Measurements from ENCODE around the gene SGMS1.

Gene SGMS1

GRCh38 chr10:50310560-50311174 is 313.1 kb downstream of the SGMS1 start:
- TF ChIP-seq, protein P1, sequence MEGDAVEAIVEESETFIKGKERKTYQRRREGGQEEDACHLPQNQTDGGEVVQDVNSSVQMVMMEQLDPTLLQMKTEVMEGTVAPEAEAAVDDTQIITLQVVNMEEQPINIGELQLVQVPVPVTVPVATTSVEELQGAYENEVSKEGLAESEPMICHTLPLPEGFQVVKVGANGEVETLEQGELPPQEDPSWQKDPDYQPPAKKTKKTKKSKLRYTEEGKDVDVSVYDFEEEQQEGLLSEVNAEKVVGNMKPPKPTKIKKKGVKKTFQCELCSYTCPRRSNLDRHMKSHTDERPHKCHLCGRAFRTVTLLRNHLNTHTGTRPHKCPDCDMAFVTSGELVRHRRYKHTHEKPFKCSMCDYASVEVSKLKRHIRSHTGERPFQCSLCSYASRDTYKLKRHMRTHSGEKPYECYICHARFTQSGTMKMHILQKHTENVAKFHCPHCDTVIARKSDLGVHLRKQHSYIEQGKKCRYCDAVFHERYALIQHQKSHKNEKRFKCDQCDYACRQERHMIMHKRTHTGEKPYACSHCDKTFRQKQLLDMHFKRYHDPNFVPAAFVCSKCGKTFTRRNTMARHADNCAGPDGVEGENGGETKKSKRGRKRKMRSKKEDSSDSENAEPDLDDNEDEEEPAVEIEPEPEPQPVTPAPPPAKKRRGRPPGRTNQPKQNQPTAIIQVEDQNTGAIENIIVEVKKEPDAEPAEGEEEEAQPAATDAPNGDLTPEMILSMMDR (IDR thresholded peaks at IDR 0.05; ENCODE audit: low read depth, low read length) = no peak
- no peak overlapping the region for H3K4me3 ChIP-seq (ENCODE audit: low read depth, low read length)

GRCh38 chr10:50309342-50309741 is 314.4 kb downstream of the SGMS1 start:
- H3K4me3 ChIP-seq (ENCODE audit: low read depth, low read length) = no peak overlapping the region
- TF ChIP-seq, protein P1 (IDR thresholded peaks at IDR 0.05; ENCODE audit: low read depth, low read length) = no peak

DNA sequence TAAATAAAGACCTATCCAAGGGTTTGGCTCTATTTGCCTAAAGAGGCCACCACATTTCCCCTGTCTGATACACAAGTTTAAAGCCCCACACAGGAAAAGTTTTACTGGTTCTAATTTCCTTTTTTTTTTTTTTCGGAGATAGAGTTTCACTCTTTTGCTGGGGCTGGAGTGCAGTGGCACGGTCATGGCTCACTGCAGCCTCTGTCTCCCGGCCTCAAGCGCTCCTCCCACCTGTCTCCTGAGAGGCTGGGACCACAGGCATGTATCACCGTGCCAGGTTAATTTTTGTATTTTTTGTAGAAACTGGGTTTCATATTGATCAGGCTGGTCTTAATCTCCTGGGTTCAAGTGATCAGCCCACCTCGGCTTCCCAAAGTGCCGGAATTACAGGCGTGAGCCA is 319.1 kb downstream of the SGMS1 start:
- TF ChIP-seq, protein P1 (IDR thresholded peaks at IDR 0.05; ENCODE audit: low read depth, low read length) = no peak
- H3K4me3 ChIP-seq (ENCODE audit: low read depth, low read length) = no peak overlapping the region

- TF ChIP-seq, protein P1 (IDR thresholded peaks at IDR 0.05; ENCODE audit: low read depth, low read length) = no peak
Measured at GRCh38 chr10:50299948-50300669, 323.6 kb downstream of the SGMS1 start.

DNA sequence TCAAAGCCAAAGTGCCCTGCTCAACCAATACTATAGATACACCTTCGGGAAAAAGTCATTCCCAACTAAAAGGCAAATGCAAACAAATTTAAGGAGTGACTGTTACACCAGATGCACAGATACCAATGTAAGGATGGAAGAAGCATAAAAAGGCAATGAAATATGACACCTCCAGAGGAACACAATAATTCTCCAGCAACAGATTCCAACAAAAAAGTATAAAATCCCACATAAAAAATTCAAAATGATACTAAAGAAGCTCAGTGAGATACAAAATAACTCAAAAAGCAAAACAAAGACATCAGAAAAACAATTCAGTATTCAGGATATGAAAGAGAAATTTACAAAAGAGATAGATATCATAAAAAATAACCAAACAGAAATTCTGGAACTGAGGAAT is 328.4 kb downstream of the SGMS1 start:
- no peak overlapping the region for H3K4me3 ChIP-seq (ENCODE audit: low read depth, low read length)
- TF ChIP-seq, protein P1 (IDR thresholded peaks at IDR 0.05; ENCODE audit: low read depth, low read length) = no peak

More at GRCh38 chr10:50299948-50300669, 323.6 kb downstream of the SGMS1 start:
- no peak overlapping the region for H3K4me3 ChIP-seq (ENCODE audit: low read depth, low read length)

GRCh38 chr10:50294582-50294981 is 329.2 kb downstream of the SGMS1 start:
- TF ChIP-seq, protein P1 (IDR thresholded peaks at IDR 0.05; ENCODE audit: low read depth, low read length) = no peak

More at GRCh38 chr10:50294582-50294981, 329.2 kb downstream of the SGMS1 start:
- H3K4me3 ChIP-seq (ENCODE audit: low read depth, low read length) = no peak overlapping the region
